HCT116 (cell line): ENCODE results near the gene TGFBR3. TPM values are rescaled to one million over a fixed set of nuclear protein-coding genes. Genes with fewer than 3 reads are reported as not detected.

Source experiments
- ATAC-seq: fragments of 200-7000 bp; cut with Tn5 transposase; 2 replicates; pipeline ENCODE4 v1.9.1; 2020; ENCODE audit warnings: mild to moderate bottlenecking, moderate library complexity
- BruUV-seq: library from RNA; stranded (reverse); fragments of 400-500 nt; replicated peaks from 2 replicates; lab custom pipeline; 2021; lab: Mats Ljungman, UMichigan
- CTCF ChIA-PET: fragments of 300-600 bp; sonication (Branson Sonifier 250); formaldehyde crosslinking; loops from one replicate; lab custom pipeline; 2021; ENCODE audit warnings: antibody characterized with exemption; lab: Charles Lee
- POLR2A ChIA-PET: fragments of 300-600, 350-600 bp; sonication (Branson Sonifier 250); formaldehyde crosslinking; loops from one replicate; lab custom pipeline; 2021; ENCODE audit warnings: antibody characterized with exemption; lab: Charles Lee
- RAD21 ChIA-PET, 2 experiments: fragments of 300-600 bp; sonication (Branson Sonifier 250); formaldehyde crosslinking; loops; one replicate each; lab custom pipeline; 2023; ENCODE audit warnings: low total read pairs in 2 of 2; ENCODE audit not compliant: uncharacterized antibody in 2 of 2, unreplicated experiment in 2 of 2, low non-redundant PET in 1 of 2; lab: Charles Lee
- DNase-seq: peaks from one replicate; pipeline ENCODE4 v3.0.0-alpha.2; 2010; ENCODE audit warnings: low read depth, low spot score
- H2AFZ ChIP-seq: fragments of 200-600 bp; shearing (Covaris generic), sonication (generic); 2 replicates; pipeline ENCODE4 v1.6.1; 2017; ENCODE audit warnings: low read depth, mixed run types, mixed read lengths, antibody characterized with exemption, low read length; ENCODE audit not compliant: poor library complexity, severe bottlenecking
- H3K27ac ChIP-seq: 2 replicates; pipeline ENCODE4 v1.5.1; 2012; ENCODE audit warnings: low read depth, low read length
- H3K27me3 ChIP-seq: fragments of 200-600 bp; sonication (generic); 2 replicates; pipeline ENCODE4 v1.6.1; 2016; ENCODE audit warnings: mixed run types, low read length, mixed read lengths; ENCODE audit not compliant: insufficient read depth
- H3K36me3 ChIP-seq, 2 experiments: fragments of 200-500 bp in 1 of 2; fragments of 200-600 bp in 1 of 2; sonication (Bioruptor generic) in 1 of 2; sonication (generic) in 1 of 2; 2 replicates each; pipeline versions ENCODE4 v1.5.1 to v1.6.1; 2014 to 2016; ENCODE audit warnings: low read length in 2 of 2, inconsistent platforms in 1 of 2, mixed read lengths in 1 of 2, mixed run types in 1 of 2; ENCODE audit not compliant: insufficient read depth in 2 of 2, control insufficient read depth in 1 of 2
- H3K4me1 ChIP-seq, 2 experiments: fragments of 200-600 bp in 1 of 2; sonication (generic) in 1 of 2; 2 replicates each; pipeline versions ENCODE4 v1.5.1 to v1.6.1; 2012 to 2017; ENCODE audit warnings: low read length in 2 of 2, inconsistent platforms in 1 of 2, mild to moderate bottlenecking in 1 of 2, mixed read lengths in 1 of 2, mixed run types in 1 of 2, moderate library complexity in 1 of 2; ENCODE audit not compliant: insufficient read depth in 2 of 2, control insufficient read depth in 1 of 2
- H3K4me2 ChIP-seq: fragments of 200-600 bp; sonication (generic); 2 replicates; pipeline ENCODE4 v1.6.1; 2017; ENCODE audit warnings: mixed run types, low read length, mixed read lengths
- H3K4me3 ChIP-seq, 2 experiments: fragments of 200-600 bp in 1 of 2; sonication (generic) in 1 of 2; replicated peaks in 1 of 2; 2 replicates each; pipeline ENCODE4 v1.5.1; 2011 to 2016; ENCODE audit warnings: low read length in 2 of 2, control low read depth in 1 of 2, low read depth in 1 of 2, mild to moderate bottlenecking in 1 of 2, mixed read lengths in 1 of 2, mixed run types in 1 of 2
- H3K79me2 ChIP-seq: fragments of 200-600 bp; sonication (generic); 2 replicates; pipeline ENCODE4 v1.6.1; 2017; ENCODE audit warnings: mild to moderate bottlenecking, mixed run types, low read length, moderate library complexity, mixed read lengths; ENCODE audit not compliant: insufficient read depth
- H3K9ac ChIP-seq: fragments of 200-600 bp; sonication (generic); 2 replicates; pipeline ENCODE4 v1.6.1; 2016; ENCODE audit warnings: low read length, mixed read lengths
- H3K9me2 ChIP-seq: fragments of 200-600 bp; sonication (generic), shearing (Covaris generic); 2 replicates; pipeline ENCODE4 v1.6.1; 2017; ENCODE audit warnings: mixed run types, mild to moderate bottlenecking, moderate library complexity; ENCODE audit not compliant: insufficient read depth
- H3K9me3 ChIP-seq, 2 experiments: fragments of 200-500 bp in 1 of 2; fragments of 200-600 bp in 1 of 2; sonication (Bioruptor generic) in 1 of 2; sonication (generic) in 1 of 2; 2 replicates each; pipeline ENCODE4 v1.6.1; 2014 to 2017; ENCODE audit warnings: low read length in 2 of 2, mixed read lengths in 2 of 2, inconsistent platforms in 1 of 2, low read depth in 1 of 2, mild to moderate bottlenecking in 1 of 2, mixed run types in 1 of 2, moderate library complexity in 1 of 2; ENCODE audit not compliant: control insufficient read depth in 1 of 2, insufficient read depth in 1 of 2
- H4K20me1 ChIP-seq: fragments of 200-600 bp; sonication (generic), shearing (Covaris generic); 2 replicates; pipeline ENCODE4 v1.6.1; 2017; ENCODE audit warnings: mixed run types, mild to moderate bottlenecking, moderate library complexity; ENCODE audit not compliant: insufficient read depth
- CBX3 ChIP-seq: IDR thresholded peaks from 2 replicates; pipeline ENCODE4 v1.6.1; 2012; ENCODE audit warnings: low read depth
- CEBPB ChIP-seq: IDR thresholded peaks from 2 replicates; pipeline ENCODE4 v1.6.1; 2012; ENCODE audit warnings: low read depth
- CTCF ChIP-seq, 3 experiments: fragments of 200-600 bp in 1 of 3; sonication (generic) in 1 of 3; IDR thresholded peaks in 2 of 3; conservative IDR thresholded peaks in 1 of 3; 2 replicates each; pipeline ENCODE4 v1.5.1; 2012 to 2017; ENCODE audit warnings: low read depth in 2 of 3, low read length in 2 of 3, antibody characterized with exemption in 1 of 3, borderline replicate concordance in 1 of 3, control low read depth in 1 of 3, mild to moderate bottlenecking in 1 of 3, mixed read lengths in 1 of 3, mixed run types in 1 of 3, moderate library complexity in 1 of 3; ENCODE audit not compliant: insufficient read depth in 1 of 3
- EGR1 ChIP-seq: IDR thresholded peaks from 2 replicates; pipeline ENCODE4 v1.6.1; 2012; ENCODE audit warnings: low read depth
- ELF1 ChIP-seq: IDR thresholded peaks from 2 replicates; pipeline ENCODE4 v1.6.1; 2012; ENCODE audit warnings: low read depth, borderline replicate concordance
- EZH2 ChIP-seq: fragments of 200-600 bp; sonication (generic); IDR thresholded peaks from 2 replicates; pipeline ENCODE4 v1.6.1; 2017; ENCODE audit warnings: antibody characterized with exemption, mixed run types
- EZH2phosphoT487 ChIP-seq: fragments of 200-600 bp; IDR thresholded peaks from 2 replicates; pipeline ENCODE4 v1.6.1; 2018; ENCODE audit warnings: antibody characterized with exemption, borderline replicate concordance
- FOSL1 ChIP-seq: IDR thresholded peaks from 2 replicates; pipeline ENCODE4 v1.6.1; 2012; ENCODE audit warnings: low read depth
- JUND ChIP-seq: IDR thresholded peaks from 2 replicates; pipeline ENCODE4 v1.6.1; 2012
- MAX ChIP-seq: IDR thresholded peaks from 2 replicates; pipeline ENCODE4 v1.6.1; 2012
- POLR2AphosphoS5 ChIP-seq: IDR thresholded peaks from 2 replicates; pipeline ENCODE4 v1.6.1; 2011; ENCODE audit warnings: mild to moderate bottlenecking, low read depth, low read length, moderate library complexity
- RAD21 ChIP-seq: IDR thresholded peaks from 2 replicates; pipeline ENCODE4 v1.6.1; 2012; ENCODE audit warnings: low read depth, mild to moderate bottlenecking
- REST ChIP-seq: IDR thresholded peaks from 2 replicates; pipeline ENCODE4 v1.6.1; 2012; ENCODE audit warnings: low read depth
- SIN3A ChIP-seq: IDR thresholded peaks from 2 replicates; pipeline ENCODE4 v1.6.1; 2012; ENCODE audit warnings: low read depth
- SP1 ChIP-seq: IDR thresholded peaks from 2 replicates; pipeline ENCODE4 v1.6.1; 2012; ENCODE audit warnings: low read depth
- SRF ChIP-seq: IDR thresholded peaks from 2 replicates; pipeline ENCODE4 v1.6.1; 2012; ENCODE audit warnings: low read depth
- YY1 ChIP-seq: IDR thresholded peaks from 2 replicates; pipeline ENCODE4 v1.6.1; 2011; ENCODE audit warnings: low read length, low read depth, moderate library complexity, mild to moderate bottlenecking; ENCODE audit not compliant: insufficient replicate concordance; ENCODE audit errors: extremely low read depth
- ZBTB33 ChIP-seq: IDR thresholded peaks from 2 replicates; pipeline ENCODE4 v1.6.1; 2011; ENCODE audit warnings: mild to moderate bottlenecking, low read length, moderate library complexity; ENCODE audit not compliant: insufficient replicate concordance; ENCODE audit errors: extremely low read depth
- ZFX ChIP-seq: fragments of 450-650 bp; IDR thresholded peaks from 2 replicates; pipeline ENCODE4 v1.6.1; 2017
- ZNF274 ChIP-seq: fragments of 200-500 bp; sonication (Bioruptor generic); IDR thresholded peaks from 2 replicates; pipeline ENCODE4 v1.6.1; 2014; ENCODE audit warnings: mild to moderate bottlenecking, low read depth, low read length, inconsistent platforms
- intact Hi-C: fragments of 100-400 bp; cut with micrococcal nuclease; formaldehyde crosslinking; loops from 2 replicates; pipeline ENCODE4 v1.10.0; 2022
- total RNA-seq: library from RNA; stranded (reverse); gene quantifications from one replicate; pipeline ENCODE4 v1.2.1, GENCODE V29; 2021; ENCODE audit not compliant: unreplicated experiment

Gene TGFBR3
- total RNA-seq, 1 experiment from 2014 or later, result 7.1 TPM

GRCh38 chr1:91846639-91847013, 39.3 kb downstream of the TGFBR3 start:
- no peak for DNase-seq
- H3K4me3 ChIP-seq, result no peak overlapping the region

More at GRCh38 chr1:91846639-91847013, 39.3 kb downstream of the TGFBR3 start:
- intact Hi-C loops, result no loop called here
- Histone ChIP-seq H3K4me2 (no peak overlapping the region), H3K27me3 (no peaks in the 10 kb centered on the region), H3K9me2 (no peaks in the 10 kb centered on the region), H3K9ac (no peak overlapping the region), H3K36me3 (no peaks in the 10 kb centered on the region), H3K79me2 (no peaks in the 10 kb centered on the region), H2AFZ (no peak overlapping the region), H4K20me1 (no peaks in the 10 kb centered on the region), H3K9me3 (no peaks in the 10 kb centered on the region), H3K4me1 (peaks cover 0 to 5% of the 10 kb centered on the region in 2 experiments; a peak in 1 of 4 replicates), H3K27ac (no peak overlapping the region)
- ChIA-PET CTCF (no interaction called here), POLR2A (no interaction called here), RAD21 (no interaction called here)
- TF ChIP-seq EZH2phosphoT487 (no peak), ZNF274 (no peak), POLR2AphosphoS5 (no peak), ZBTB33 (no peak), CTCF (IDR thresholded peaks at IDR 0.05 in 2 of 3, conservative IDR thresholded peaks at IDR 0.05 in 1 of 3; ENCODE audit: borderline replicate concordance in 1 of 3, insufficient read depth in 1 of 3, low read depth in 2 of 3, low read length in 2 of 3) (no peak), ZFX (no peak), ELF1 (no peak), SIN3A (no peak), REST (no peak), MAX (no peak), JUND (no peak), CEBPB (no peak), EGR1 (no peak), FOSL1 (no peak), SRF (no peak), YY1 (no peak), SP1 (no peak), CBX3 (no peak), RAD21 (no peak), EZH2 (no peak)
- BruUV-seq, result no TSS peak
- no peak for ATAC-seq
